ENCODE results near the gene ZNF790.
A peak's percentile ranks its signal among the peaks of the same experiment; 100 is the strongest.
"Not testable (repeated sequence)": the region's sequence is repeated elsewhere in the genome, so short reads cannot be mapped to it uniquely, and the experiment has no call there.

Gene ZNF790

GRCh38 chr19:36837906-36838783 lies at the start of gene ZNF790:
Gene ZNF790 (minus strand): TSS chr19:36838387. CDS start chr19:36825619, 12,768 bp downstream.
- DNase-seq (ENCODE audit: low read depth): peak; percentile 75

GRCh38 chr19:36876993-36877938 lies 39.1 kb upstream of the ZNF790 start:
- no peak for DNase-seq (ENCODE audit: low read depth)

DNA sequence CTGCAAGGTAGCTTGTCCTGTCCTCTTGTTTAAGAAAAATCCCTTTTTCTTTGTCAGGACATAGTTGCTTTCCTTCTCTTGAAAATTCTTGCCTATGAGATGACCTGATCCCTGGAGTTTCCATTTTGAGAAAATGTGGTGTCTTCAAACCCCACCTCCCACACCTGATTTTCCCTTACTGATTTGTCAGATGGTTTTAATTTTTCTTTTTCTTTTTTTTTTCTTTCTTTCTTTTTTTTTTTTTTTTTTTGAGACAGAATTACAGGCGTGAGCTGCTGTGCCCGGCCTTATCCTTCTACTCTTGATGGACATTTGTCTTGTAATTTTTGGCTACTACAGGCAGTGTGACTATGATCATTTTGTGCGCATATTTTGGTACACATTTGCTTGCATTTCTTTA lies 13.7 kb upstream of the ZNF790 start:
- no peak for DNase-seq (ENCODE audit: low read depth)

GRCh38 chr19:36850559-36851442 lies 12.6 kb upstream of the ZNF790 start, which contains the start of gene ZNF345:
Gene ZNF345 (plus strand): TSS chr19:36850876. CDS start chr19:36876831, 25,955 bp downstream.
- DNase-seq (ENCODE audit: low read depth): peak; percentile 72

DNA sequence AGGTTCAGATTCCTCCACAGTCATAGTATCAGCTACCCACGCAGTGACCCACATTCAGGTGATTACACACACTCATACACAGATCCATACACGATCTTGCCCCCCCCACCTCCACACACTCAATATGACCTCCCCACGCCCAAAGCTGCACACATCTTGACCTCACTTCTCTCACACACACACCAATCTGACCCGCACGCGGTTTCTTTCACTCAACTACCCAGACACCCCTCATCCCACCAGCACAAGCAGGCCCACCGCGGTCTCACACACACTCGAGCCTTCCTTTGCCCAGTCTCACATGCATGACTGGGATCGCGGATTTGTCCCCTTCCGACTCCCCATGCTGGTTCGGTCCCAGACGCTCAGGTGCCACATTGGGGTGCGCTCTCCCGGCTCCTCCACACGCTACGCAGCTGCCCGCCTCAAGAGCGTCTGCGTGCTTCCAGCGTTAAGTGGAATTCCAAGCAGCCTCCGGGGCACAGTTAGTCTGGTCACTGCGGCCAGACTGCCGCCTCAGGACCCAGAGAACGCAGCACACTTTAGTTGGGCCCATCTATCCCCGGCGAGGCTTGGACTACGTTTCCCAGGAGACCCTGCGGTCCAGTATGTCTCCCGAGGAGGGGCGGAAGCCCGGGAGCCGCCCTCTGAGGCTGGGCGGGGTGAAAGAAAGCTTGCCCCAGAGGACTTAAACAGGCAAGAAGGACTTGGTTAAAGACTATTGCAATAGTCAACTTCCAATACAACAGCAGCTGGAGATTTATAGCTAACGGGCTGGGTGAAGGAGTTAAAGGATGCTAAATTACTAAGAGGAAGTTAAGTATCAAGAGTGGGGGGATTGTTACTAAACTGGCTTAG lies 11.7 kb upstream of the ZNF790 start:
- peak; percentile 84 for DNase-seq (ENCODE audit: low read depth)

DNA sequence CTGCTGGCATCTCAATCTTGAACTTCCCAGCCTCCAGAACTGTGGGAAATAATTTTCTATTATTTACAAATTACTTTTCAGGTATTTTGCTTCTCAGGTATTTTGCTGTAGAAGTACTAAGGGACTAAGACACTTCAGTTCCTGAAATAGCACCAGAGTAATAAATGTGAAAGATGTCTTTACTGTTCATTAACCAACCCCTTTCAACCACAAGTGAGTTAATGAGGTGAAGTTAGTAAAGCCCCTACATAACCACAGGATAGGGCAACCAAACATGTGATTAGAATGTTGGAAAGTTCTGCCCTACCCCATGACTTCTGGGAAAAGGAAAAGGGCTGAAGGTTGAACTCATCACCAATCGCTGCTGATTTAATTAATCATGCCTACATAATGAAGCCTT lies 9.8 kb upstream of the ZNF790 start:
- no peak for DNase-seq (ENCODE audit: low read depth)

- no peak for DNase-seq (ENCODE audit: low read depth)
Measured at GRCh38 chr19:36838784-36839324, 667 bp upstream of the ZNF790 start.

- DNase-seq (ENCODE audit: low read depth): no peak
Measured at GRCh38 chr19:36837176-36837905, 846 bp downstream of the ZNF790 start.

DNA sequence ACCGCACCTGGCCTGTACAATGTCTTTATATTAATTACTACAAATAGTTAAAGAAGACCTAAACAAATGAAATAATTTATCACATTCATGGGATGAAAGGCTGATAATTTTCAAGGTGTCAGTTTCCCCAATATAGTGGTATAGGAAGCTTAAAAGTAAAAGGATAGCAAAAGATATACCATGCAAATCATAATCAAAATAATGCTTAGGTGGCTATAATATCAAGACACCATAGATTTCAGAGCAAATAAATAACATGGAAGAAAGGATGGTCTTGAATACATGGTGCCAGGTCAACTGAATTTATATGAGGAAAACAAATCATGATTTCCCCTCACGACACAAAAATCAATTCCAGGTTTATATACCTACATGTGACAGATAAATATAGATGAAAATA lies 4.8 kb downstream of the ZNF790 start:
- DNase-seq (ENCODE audit: low read depth): no peak

GRCh38 chr19:36821758-36822157 lies 16.4 kb downstream of the ZNF790 start:
- DNase-seq (ENCODE audit: low read depth): no peak

GRCh38 chr19:36819130-36819630 lies 19.0 kb downstream of the ZNF790 start:
- DNase-seq (ENCODE audit: low read depth): no peak

DNA sequence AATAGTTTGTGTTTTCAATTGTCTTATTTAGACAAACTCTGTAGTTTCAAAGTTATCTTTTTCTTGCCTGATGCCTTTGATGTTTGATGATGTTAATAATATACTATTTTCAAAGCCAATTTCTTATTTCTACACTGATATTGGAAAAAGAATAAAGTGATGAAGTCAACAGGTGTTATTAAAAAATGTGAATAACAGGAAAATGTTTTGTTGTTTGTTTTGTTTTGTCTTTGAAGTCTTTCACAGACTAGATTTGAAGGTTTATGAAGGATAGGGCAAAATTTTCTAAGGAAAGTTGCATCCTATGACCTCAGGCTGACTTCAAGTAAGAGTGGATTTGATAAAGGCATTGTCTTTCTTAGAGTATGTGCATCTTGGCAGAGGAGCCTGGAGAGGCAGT lies 31.2 kb downstream of the ZNF790 start:
- no peak for DNase-seq (ENCODE audit: low read depth)

- no peak for DNase-seq (ENCODE audit: low read depth)
Measured at GRCh38 chr19:36805364-36805763, 32.8 kb downstream of the ZNF790 start.

DNA sequence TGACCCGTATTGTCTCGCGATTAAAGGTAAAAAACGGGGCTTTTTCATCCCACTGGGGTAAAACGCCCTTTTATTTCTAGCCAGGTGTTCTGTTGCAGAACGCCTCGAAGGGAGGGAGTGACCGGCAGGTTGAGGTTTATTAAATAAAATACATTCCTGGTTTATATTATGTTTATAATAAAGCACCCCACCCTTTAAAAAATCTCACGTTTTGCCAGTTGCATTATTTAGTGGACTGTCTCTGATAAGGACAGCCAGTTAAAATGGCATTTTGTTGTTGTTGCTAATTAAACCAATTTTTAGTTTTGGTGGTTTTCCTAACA lies 40.4 kb downstream of the ZNF790 start:
- DNase-seq (ENCODE audit: low read depth): no peak

GRCh38 chr19:36796714-36796992 lies 41.5 kb downstream of the ZNF790 start:
- DNase-seq (ENCODE audit: low read depth): no peak

DNA sequence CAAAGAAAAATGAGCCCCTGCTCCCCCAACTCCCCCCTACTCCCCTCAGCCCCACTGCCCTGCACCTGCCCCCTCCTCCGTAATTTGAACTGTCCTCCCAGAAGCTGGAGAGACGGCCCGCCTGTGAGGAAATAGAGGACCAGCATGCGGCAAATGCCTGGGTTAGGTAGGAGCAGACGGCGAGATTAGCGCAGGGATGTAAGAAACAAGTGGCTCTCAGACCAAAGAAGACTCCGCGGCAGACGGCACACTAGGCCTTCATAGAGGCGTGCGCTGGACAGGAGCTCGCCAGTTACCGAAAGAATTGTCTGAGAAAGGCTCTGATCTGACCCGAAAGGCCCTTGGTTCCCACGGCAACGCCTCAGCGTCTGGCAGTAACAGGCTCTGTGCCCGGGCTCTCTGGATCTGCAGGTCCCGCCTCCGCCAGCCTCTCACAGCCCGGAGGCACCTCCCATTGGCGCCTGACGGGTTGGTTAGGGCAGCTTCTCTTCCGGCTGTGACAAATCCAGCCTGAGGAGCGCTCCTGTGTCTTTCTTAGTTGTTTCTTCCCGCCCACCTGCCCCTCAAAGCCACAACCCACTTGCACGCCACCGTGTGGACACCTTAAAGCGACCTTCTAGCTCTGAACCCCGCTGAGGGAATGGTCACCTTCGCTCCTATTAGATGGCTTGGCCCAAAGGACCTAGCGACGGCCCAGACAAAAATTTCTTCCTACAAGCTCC lies 46.6 kb downstream of the ZNF790 start:
- not testable (repeated sequence) for DNase-seq (ENCODE audit: low read depth)

DNA sequence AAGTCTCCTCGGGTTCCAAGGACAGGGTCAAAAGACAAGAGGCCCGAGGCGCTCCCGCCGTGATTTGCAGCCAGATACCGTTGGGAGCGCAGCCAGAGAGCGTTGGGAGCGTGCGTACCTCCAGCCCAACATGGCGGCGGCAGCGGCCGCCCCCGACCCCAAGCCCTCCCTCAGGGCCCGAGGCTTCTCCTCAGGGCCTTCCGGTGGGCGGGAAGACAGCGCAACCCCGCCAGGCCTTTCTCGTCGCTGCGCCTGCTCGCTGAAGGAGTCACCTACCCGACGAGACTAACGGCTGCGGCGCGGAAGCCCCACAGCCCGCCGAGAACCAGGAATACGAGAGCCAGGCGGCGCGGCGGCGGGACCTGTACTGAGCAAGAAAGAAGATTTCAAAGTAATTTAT lies 62.4 kb downstream of the ZNF790 start:
- DNase-seq (ENCODE audit: low read depth): no peak

DNA sequence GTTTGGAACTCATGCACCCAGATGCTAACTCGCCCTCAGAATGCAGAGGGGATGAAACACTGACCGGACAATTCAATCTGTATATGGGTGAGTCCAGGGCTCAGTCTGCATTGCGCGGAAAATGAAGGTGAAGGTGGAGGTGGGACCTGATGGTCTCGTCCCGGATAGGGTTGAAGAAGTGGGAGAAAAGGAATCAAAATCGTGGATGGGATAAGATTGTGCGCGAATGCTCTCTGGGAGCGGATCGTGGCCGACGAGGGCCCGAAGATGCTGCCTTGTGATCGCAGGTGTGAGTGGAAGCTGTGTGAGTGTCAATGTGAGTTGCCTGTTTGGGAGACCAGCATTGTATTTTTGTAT lies 65.0 kb downstream of the ZNF790 start:
- no peak for DNase-seq (ENCODE audit: low read depth)
